Hindlimb muscle (tissue), 1 donor: ENCODE results near the gene PEX10. TPM values are rescaled to one million over a fixed set of nuclear protein-coding genes. Genes with fewer than 3 reads are reported as not detected.

ENCODE experiments used
- DNase-seq: peaks from one replicate; pipeline ENCODE4 v3.0.0-alpha.2; 2013
- polyA plus RNA-seq: library from polyadenylated mRNA; unstranded; fragments of 120-200 nt; gene quantifications from one replicate; pipeline ENCODE4 v1.2.1, GENCODE V29; 2013; ENCODE audit not compliant: insufficient read length

The PEX10 gene
- polyA plus RNA-seq, 1 donor, result 22.9 TPM

- DNase-seq, result no peak
Measured at GRCh38 chr1:2422523-2422922, 10.2 kb upstream of the PEX10 start.

- no peak for DNase-seq
Measured at GRCh38 chr1:2419416-2419815, 7.1 kb upstream of the PEX10 start.

GRCh38 chr1:2418791-2419320, 6.5 kb upstream of the PEX10 start:
- no peak for DNase-seq

- DNase-seq, result no peak
Measured at GRCh38 chr1:2417833-2418225, 5.5 kb upstream of the PEX10 start.

GRCh38 chr1:2417083-2417832, 4.9 kb upstream of the PEX10 start:
- no peak for DNase-seq

GRCh38 chr1:2416403-2416802, 4.0 kb upstream of the PEX10 start:
- no peak for DNase-seq

GRCh38 chr1:2415801-2416208, 3.4 kb upstream of the PEX10 start:
- no peak for DNase-seq

GRCh38 chr1:2415337-2415736, 3.0 kb upstream of the PEX10 start:
- DNase-seq, result no peak

GRCh38 chr1:2414297-2414958, 2.1 kb upstream of the PEX10 start:
- DNase-seq, result peak; percentile 54

GRCh38 chr1:2413495-2414296, 1.3 kb upstream of the PEX10 start:
- DNase-seq, result no peak

GRCh38 chr1:2412773-2413494, 570 bp upstream of the PEX10 start:
- DNase-seq, result no peak

GRCh38 chr1:2411801-2412394, 466 bp downstream of the PEX10 start:
- DNase-seq, result no peak

- DNase-seq, result no peak
Measured at GRCh38 chr1:2409745-2410144, 2.6 kb downstream of the PEX10 start.

GRCh38 chr1:2408859-2409276, 3.5 kb downstream of the PEX10 start:
- DNase-seq, result no peak

GRCh38 chr1:2408456-2408855, 3.9 kb downstream of the PEX10 start:
- no peak for DNase-seq

- no peak for DNase-seq
Measured at GRCh38 chr1:2407991-2408275, 4.4 kb downstream of the PEX10 start.

GRCh38 chr1:2407166-2407990, 5.0 kb downstream of the PEX10 start:
- no peak for DNase-seq

GRCh38 chr1:2406451-2407041, 5.8 kb downstream of the PEX10 start:
- DNase-seq, result no peak

- no peak for DNase-seq
Measured at GRCh38 chr1:2405588-2406295, 6.6 kb downstream of the PEX10 start.

GRCh38 chr1:2404890-2405511, 7.4 kb downstream of the PEX10 start:
- DNase-seq, result no peak
